ENCODE data around the gene TNIK. TPM values are rescaled to one million over a fixed set of nuclear protein-coding genes. Genes with fewer than 3 reads are reported as not detected.

The TNIK gene
- total RNA-seq, 1 experiment from 2014 or later, result 0.69 TPM

- no peak overlapping the region for H3K4me3 ChIP-seq (ENCODE audit: low read depth, low read length, poor library complexity, severe bottlenecking)
- H3K27ac ChIP-seq (ENCODE audit: low read depth, low read length, poor library complexity, severe bottlenecking), result no peak overlapping the region
- H3K4me1 ChIP-seq (ENCODE audit: insufficient read depth, low read length, poor library complexity, severe bottlenecking), result no peaks in the 10 kb centered on the region
- H3K27me3 ChIP-seq (replicated peaks; ENCODE audit: insufficient read depth, low read depth, low read length, poor library complexity), result no peaks in the 10 kb centered on the region
- BruUV-seq (replicated peaks), result no TSS peak
- DNase-seq (ENCODE audit: low spot score), result no peak
- ChIA-PET CTCF (no interaction called here), POLR2A (ENCODE audit: low non-redundant PET) (no interaction called here)
- intact Hi-C loops (cut with micrococcal nuclease; ENCODE audit: unreplicated experiment), result no loop called here
- no peaks in the 10 kb centered on the region for H3K36me3 ChIP-seq (ENCODE audit: insufficient read depth, low read length, poor library complexity, severe bottlenecking)
- H3K9me3 ChIP-seq (ENCODE audit: low read depth, low read length, poor library complexity, severe bottlenecking), result no peaks in the 10 kb centered on the region
- TF ChIP-seq EZH2 (IDR thresholded peaks at IDR 0.05; ENCODE audit: borderline replicate concordance, low read depth, low read length, poor library complexity, severe bottlenecking), result no peak
- TF ChIP-seq CTCF (conservative IDR thresholded peaks at IDR 0.05; ENCODE audit: low read depth, low read length), result no peak
Measured at GRCh38 chr3:171495413-171495812, 35.2 kb upstream of the TNIK start.

GRCh38 chr3:171494457-171495109 lies 34.4 kb upstream of the TNIK start:
- no peaks in the 10 kb centered on the region for H3K4me1 ChIP-seq (ENCODE audit: insufficient read depth, low read length, poor library complexity, severe bottlenecking)
- DNase-seq (ENCODE audit: low spot score), result no peak
- no peak overlapping the region for H3K4me3 ChIP-seq (ENCODE audit: low read depth, low read length, poor library complexity, severe bottlenecking)
- CTCF ChIA-PET, result no interaction called here
- no peaks in the 10 kb centered on the region for H3K9me3 ChIP-seq (ENCODE audit: low read depth, low read length, poor library complexity, severe bottlenecking)
- H3K27me3 ChIP-seq (replicated peaks; ENCODE audit: insufficient read depth, low read depth, low read length, poor library complexity), result no peaks in the 10 kb centered on the region
- intact Hi-C loops (cut with micrococcal nuclease; ENCODE audit: unreplicated experiment), result no loop called here
- no peaks in the 10 kb centered on the region for H3K36me3 ChIP-seq (ENCODE audit: insufficient read depth, low read length, poor library complexity, severe bottlenecking)
- POLR2A ChIA-PET (ENCODE audit: low non-redundant PET), result no interaction called here
- TF ChIP-seq EZH2 (IDR thresholded peaks at IDR 0.05; ENCODE audit: borderline replicate concordance, low read depth, low read length, poor library complexity, severe bottlenecking) (no peak), CTCF (conservative IDR thresholded peaks at IDR 0.05; ENCODE audit: low read depth, low read length) (no peak)
- no peak overlapping the region for H3K27ac ChIP-seq (ENCODE audit: low read depth, low read length, poor library complexity, severe bottlenecking)
- no TSS peak for BruUV-seq (replicated peaks)

GRCh38 chr3:171491361-171491760 lies 31.2 kb upstream of the TNIK start:
- Histone ChIP-seq H3K27me3 (replicated peaks; ENCODE audit: insufficient read depth, low read depth, low read length, poor library complexity) (no peaks in the 10 kb centered on the region), H3K4me1 (ENCODE audit: insufficient read depth, low read length, poor library complexity, severe bottlenecking) (no peaks in the 10 kb centered on the region), H3K4me3 (ENCODE audit: low read depth, low read length, poor library complexity, severe bottlenecking) (no peak overlapping the region), H3K36me3 (ENCODE audit: insufficient read depth, low read length, poor library complexity, severe bottlenecking) (no peaks in the 10 kb centered on the region), H3K27ac (ENCODE audit: low read depth, low read length, poor library complexity, severe bottlenecking) (no peak overlapping the region), H3K9me3 (ENCODE audit: low read depth, low read length, poor library complexity, severe bottlenecking) (no peaks in the 10 kb centered on the region)
- BruUV-seq (replicated peaks), result no TSS peak
- intact Hi-C loops (cut with micrococcal nuclease; ENCODE audit: unreplicated experiment), result no loop called here
- POLR2A ChIA-PET (ENCODE audit: low non-redundant PET), result no interaction called here
- CTCF ChIA-PET, result no interaction called here
- no peak for DNase-seq (ENCODE audit: low spot score)
- TF ChIP-seq CTCF (conservative IDR thresholded peaks at IDR 0.05; ENCODE audit: low read depth, low read length) (no peak), EZH2 (IDR thresholded peaks at IDR 0.05; ENCODE audit: borderline replicate concordance, low read depth, low read length, poor library complexity, severe bottlenecking) (no peak)

Data from A673 (cell line).